GM21786 (cell line): ENCODE measurements around the gene FEZF1.

Experiments used
- ATAC-seq: cut with Tn5 transposase; IDR thresholded peaks from one replicate; pipeline ENCODE4 v1.9.1; 2021; ENCODE audit not compliant: unreplicated experiment

FEZF1 gene

DNA sequence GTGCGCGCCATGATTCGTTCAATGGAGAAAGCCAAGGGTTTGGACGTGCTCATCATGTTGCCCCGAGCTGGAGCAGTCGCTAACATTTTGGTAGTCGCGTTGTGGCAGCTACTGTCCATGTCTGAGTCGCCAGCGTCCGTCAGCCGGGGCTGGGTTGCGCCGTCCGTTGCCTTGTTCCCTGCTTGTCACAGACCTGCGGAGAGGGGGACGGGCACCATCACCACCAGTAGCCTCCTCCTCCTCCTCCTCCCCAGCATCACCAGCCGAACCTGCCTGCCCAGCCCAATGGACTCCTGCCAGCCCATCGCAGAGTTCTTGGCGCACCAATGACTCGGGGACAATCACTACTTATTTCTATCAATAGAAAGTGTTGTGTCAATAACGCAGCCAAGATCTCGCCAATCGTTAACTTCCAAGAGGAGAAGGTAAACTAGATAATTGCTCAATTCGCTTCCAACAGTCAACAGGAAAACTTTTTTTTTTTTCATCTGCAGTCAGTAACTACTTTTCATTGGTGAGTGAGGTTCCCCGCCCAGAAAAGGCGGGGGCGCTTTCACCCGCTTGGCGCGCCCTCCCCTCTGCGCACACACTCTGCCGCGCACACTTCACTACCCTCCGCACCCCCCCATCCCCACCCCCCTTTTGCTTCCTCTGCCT lies at the start of gene FEZF1:
Gene FEZF1, minus strand, starts transcription at position 432 of the 657 bp plus-strand sequence. Its CDS starts 313 bp downstream, at position 119.
- no peak for ATAC-seq

DNA sequence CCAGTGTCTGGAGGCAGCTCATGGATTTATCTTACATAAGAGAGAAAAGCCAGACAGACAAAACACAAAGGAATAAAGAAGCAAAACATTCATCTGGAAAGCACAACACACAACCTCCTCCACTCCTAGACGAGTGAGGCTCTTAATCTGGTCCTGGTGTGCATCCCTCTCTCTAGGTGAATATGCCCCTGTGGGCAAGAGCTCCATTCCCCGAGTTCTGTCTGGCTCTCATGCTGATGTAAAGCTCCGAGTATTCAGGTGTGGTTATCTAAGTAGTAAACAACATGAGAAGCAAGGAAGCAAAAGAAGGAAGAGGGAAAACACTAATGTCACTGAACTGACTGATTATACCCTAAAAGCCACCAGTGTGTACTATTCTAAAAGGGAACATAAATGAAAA lies 47.9 kb upstream of the FEZF1 start:
- no peak for ATAC-seq

DNA sequence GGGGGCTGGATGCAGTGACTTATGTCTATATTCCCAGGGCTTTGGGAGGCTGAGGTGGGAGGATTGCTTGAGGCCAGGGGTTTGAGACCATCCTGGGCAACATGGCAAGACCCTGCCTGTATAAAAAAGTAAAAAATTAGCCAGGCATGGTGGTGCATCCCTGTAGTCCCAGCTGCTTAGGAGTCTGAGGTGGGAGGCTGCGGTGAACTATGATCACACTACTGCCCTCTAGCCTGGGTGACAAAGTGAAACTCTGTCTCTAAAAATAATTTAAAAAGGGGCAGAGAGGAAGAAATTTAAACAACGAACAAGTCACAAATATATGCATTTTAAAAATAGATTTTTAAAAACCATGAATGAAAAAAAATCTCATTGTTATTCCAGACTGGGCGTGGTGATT lies 46.2 kb upstream of the FEZF1 start:
- ATAC-seq: no peak

DNA sequence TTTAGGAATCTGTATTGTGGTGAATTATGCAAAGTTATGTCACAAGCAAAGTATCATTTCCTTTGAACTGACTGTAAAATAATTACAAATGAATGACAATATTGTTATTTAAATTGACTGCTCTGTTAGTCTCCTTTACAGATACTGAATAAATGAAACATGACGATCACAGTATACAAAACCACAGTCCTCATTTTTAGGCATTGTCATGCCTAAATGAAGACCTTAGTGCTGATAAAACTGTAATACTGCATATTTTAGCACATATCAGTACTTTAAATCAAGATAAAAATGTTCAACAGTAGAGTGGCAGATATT lies 39.7 kb upstream of the FEZF1 start:
- no peak for ATAC-seq

DNA sequence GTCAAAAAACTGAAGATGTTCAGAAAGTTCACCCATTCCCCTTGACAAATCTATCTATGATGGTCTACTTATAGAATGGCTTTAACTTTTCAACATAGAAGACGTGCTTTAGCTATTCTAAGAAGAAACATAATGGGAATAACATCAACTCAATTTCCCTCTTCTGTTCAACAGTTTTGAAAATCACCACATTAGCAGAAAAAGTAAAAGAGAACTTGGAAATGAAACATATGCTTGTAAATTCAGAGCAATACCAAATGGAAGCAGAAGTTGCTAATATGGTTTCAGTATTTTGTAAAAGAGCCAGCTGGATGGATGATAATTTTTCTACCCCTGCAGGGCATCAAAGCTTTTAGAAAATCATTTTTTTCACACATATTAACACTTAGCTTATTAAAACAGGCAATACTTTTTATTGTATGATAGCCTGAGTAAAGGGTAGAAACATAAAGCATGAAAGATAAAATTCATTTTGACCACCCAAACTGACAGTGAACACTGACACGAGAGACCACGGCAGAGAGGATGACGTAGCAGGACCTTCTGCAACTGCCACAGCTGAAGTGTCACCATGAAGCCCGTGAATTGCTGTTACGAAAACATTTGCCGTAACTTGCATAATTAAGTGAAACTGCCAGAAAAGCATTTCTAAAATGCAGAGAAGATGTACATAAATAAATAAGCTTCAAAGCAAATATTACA lies 39.2 kb upstream of the FEZF1 start:
- ATAC-seq: no peak

DNA sequence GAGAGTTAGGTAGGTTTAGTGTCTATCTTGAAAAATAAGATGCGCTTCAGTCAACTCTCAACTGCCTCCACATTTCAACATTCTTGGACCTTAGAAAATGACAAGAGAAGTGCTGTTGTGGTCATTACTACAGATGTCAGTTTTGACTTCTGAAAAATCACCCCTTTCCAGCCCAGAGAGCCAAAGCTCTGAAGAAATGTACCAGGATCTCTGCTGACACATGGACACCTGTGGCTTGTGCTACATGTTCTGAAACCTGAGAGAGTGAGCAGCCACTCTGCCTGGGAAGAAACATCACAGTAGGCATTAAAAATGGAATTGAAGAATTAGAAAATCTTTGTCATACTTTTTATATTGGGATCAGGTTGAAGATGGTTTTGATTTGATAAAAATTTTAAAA lies 35.9 kb upstream of the FEZF1 start:
- no peak for ATAC-seq

DNA sequence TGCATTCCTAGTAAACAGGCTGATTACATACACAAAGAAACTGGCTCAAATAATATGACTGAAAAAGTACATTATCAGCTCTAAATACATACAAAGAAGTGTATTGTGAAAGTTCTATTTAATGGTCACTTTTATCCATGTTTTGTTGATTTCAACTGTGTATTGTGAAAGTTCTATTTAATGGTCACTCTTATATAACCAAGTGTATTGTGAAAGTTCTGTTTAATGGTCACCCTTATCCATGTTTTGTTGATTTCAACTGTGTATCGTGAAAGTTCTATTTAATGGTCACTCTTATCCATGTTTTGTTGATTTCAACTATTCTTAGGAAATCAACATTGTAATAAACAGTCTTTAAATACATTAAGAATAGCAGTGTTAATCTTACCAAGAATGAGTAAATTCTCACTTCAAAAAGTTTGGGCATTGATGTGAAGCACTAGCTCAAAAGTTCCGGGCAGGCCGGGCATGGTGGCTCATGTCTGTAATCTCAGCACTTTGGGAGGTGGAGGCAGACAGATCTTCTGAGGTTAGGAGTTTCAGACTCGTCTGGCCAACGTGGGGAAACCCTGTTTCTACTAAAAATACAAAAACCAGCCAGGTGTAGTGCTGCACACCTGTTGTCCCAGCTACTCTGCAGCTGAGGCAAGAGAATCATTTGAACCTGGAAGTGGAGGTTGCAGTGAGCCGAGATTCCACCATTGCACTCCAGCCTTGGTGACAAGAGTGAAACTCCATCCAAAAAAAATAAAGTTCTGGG lies 34.8 kb upstream of the FEZF1 start:
- ATAC-seq: no peak

DNA sequence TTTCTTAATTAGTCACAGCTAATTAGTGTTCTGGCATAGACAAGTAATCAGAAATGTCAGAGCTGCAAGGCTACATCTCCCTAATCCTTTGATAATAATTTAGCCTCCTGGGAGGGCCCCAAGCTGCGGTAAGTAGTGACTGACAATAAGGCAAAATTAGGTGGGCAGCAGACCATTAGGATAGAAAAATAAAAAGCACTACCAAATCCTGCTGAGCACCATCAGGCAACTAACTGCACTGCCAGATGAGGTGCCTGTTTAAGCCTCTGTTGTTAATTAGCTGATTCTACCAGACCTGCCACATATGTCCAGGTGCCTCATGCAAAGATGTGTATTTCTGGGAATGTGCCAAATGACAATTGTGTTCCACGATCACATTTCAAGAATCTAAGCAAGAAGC lies 32.5 kb upstream of the FEZF1 start:
- ATAC-seq: no peak

DNA sequence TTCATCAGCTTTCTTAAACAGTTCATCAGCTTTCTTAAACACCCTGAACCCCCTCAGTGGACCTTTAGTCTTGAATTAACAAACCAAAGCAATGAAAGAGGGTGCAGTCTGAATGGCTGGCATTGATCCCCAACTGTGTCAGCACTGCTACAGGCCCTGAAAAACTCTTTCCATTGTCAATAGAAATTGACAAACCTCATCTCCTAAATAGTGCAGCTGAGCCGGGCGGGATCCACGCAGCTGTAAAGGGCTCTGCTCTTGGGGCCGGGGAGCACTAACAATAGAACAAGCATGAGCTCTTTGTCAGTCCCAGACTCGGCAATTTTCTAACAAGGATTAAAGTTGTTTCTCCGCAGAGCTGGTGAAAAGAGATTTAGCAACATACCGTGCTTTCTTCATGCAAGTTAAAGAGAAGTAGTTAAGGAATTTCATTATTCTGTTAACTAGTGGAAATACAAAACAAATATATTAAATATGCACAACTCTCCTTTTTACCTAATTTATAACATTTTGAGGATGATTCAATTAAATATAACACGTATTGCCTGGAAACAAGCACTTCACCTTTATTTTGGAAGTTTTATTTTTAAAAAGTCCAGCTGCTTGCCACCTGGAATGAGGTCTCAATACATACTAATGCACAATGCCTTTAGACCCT lies 24.7 kb upstream of the FEZF1 start:
- no peak for ATAC-seq

DNA sequence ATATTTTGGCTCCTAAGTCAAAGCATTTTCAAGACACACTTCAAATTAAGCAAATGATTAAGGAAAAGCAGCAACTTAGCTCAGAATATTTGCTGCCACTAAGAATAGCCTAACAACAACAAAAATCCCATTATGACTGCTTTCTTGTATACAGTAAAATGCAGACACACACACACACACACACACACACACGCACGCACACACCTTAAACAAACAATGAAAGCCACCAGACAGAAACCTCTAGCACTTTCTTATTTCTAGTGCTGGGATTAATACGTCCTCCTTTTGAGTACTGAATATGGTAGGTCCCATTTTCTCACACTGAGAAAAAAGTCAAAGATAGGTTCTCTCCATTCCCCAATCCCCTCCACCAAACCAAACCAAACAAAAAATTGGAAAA lies 23.4 kb upstream of the FEZF1 start:
- ATAC-seq: no peak

DNA sequence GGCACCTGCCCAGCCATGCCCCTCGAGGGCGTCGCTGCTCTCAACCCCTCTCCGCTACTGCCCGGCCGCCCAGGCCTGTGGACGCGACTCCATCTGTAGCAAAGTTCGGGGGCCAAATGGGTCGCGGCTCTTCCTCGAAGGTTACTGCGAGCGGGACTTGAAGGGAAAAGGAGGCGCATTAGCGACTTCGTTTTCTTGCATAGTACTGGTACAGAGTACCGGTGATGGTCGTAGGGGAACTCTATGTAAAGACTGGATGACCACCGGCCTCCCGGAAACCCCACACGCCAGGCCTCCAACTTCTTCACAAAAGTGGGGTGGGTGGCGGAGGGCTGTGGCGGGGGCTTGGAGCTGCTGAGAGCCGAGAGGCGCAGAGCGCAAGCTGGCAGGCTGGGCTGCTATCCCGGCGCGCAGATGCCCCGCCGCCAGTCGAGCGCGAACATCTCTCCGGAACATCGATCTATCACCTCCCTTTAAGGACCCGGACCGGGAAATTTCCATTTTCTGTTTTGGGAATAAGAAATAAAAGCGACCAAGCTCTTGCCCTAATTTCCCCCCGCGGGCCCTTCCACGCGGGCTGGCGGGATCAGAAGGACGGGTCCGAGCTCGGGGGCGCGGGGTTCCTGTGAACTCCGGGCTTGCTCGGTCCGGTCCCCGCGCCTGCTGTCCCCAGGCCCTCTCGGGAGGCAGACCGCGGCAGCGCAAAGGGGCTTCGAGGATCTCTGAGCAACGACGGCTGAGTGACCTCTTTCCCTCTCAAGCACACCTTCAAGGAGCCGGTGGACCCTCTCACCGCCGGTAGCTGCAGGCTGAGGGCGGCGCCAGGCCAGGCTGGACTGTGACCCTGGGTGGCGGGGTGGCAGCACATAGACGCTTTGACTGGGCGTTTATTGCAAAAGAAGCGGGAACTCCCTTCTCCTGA lies 12.2 kb upstream of the FEZF1 start:
- ATAC-seq: no peak

DNA sequence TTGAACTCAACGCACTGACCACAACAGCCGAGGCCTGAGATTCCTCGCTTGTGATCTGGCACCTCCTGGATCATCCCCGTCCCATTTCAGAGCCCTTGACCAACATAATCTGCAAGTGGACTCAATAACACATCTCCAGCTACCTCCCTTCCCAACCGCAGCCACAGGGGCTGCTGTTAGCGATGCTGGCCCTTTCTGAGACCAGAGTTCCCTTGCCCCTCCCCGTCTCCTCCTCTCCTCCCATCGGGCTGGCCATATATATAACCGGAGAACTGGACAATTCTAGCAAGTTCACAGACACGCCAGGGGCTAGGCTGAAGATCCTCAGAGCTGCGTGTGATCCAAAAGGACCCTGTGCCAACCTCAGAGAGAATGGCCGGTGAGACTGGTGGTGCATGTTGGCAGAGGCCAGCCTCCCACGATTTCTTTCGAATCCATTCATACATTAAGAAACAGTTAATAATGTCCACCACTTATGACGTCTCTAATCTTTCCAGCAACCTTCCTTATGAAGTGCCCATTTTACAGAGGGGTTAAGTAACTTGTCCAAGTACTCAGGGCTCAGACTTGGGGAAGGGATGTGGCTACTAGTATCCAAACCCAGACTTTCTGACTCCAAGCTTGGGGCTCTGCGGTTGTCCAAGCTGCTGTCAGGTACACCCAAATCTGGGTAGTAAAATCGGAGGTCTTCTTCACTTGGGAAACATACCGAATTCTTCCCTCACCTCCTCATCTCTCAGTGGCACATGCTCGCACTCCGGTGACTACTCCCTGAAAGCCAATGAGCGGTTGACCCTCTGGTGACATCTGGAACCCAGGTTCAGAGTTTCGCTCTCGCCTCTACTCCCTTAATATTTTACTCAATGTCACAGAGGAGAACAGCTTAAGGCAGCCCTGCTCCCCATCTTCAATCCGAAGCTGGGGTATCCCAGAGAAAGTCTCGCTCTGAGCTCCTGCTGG lies 11.2 kb upstream of the FEZF1 start:
- ATAC-seq: no peak

DNA sequence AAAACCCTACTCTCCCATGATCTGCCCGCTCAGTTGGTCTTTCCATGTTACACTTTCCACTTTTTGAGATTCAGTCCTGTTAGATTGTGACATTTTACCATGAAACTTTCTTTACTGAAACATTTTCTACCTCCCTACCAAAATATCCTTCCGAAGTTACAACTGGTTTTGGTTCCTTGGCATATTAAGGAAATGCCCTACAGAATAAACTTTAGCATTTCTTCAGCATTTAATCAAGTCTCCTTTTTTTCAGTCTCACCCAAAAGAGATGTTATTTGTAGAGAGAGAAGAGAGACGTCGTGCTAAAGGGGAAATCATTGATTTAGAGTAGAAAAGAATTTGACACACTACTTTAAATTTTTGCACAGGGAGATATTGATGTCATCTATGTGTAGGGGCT lies 9.7 kb upstream of the FEZF1 start:
- ATAC-seq: no peak

DNA sequence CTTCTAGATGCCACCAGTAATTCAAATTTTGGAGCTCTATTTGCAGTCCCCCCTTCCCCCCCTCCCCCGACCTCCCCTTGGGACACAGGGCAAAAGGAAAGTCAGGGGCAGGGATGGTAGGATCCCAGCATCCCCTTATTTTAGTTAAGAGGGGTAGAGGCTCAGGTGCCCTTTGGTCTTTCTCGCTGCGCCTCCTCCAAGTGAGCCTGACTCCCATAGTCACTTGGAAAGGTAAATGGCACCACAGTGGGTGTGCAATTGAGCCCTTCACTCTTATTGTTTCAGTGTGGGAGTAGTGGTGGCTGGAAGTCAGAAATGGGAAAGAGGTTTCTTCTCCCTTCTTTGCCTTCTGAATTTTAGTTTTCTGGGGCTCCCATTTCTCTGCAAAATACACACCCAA lies 8.2 kb upstream of the FEZF1 start:
- ATAC-seq: no peak

DNA sequence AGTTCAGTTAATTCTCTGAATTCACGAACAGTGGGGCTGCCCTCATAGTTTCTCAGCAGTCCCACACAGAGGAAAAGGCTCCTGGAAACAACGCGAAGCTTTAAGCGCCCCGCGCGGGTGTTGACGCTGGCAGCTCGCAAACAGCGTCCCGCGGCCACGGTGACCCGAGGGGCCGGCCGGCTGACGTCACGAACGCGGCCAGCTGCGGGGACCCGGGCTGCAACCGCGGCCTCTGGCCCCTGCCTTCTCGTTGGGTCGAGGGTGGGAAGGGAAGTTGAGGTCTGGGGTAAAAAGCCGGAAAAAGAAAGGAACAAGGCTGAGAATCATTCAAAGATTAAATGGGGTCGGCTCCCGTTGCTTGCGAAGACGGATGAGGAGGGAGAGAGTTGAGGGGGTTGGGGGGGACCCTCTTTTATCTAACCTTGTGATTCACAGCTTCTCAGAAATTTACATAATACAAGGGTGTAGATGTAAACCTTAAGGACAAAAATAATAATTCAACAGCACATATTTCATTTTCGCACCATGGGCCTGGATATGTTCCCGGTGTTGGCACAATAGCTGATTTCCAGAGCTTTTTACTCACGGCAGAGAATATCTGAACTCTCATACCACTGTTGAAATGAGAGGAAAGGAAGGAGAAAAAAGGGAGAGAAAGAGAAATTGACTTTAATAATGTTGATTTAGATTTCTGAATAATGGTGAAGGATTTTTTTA lies 7.3 kb upstream of the FEZF1 start:
- ATAC-seq: no peak

DNA sequence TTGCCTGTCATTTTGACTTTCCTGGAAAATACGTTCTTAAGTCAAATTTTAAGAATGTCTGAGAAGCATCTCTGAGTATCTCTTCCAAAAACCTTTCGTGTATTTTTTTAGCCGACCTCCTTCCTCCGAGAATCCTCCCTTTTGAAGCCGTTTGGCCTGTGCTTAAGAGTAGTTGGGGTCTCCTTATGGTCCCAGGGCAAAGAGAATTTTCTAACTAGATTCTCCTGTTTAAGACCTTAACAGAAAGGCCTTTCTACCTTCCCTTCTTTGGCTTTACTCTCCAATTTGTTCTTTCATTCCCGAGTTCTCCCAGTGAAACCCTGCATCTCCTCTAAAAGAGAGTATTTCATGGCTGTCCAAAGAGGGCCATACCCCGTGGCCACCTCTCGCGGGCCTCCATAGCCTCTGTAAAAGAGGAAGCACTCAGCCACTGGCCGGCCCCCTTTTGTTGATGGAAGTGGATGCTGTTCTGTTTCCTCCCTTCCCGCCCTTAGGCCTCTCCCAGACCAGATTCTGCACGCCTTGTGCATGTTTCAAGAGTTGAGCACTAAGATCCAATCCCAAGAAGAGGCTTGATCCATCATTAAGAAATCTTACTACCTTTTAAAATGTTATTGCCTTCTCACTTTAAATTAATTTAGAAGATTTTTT lies 6.6 kb upstream of the FEZF1 start:
- no peak for ATAC-seq

DNA sequence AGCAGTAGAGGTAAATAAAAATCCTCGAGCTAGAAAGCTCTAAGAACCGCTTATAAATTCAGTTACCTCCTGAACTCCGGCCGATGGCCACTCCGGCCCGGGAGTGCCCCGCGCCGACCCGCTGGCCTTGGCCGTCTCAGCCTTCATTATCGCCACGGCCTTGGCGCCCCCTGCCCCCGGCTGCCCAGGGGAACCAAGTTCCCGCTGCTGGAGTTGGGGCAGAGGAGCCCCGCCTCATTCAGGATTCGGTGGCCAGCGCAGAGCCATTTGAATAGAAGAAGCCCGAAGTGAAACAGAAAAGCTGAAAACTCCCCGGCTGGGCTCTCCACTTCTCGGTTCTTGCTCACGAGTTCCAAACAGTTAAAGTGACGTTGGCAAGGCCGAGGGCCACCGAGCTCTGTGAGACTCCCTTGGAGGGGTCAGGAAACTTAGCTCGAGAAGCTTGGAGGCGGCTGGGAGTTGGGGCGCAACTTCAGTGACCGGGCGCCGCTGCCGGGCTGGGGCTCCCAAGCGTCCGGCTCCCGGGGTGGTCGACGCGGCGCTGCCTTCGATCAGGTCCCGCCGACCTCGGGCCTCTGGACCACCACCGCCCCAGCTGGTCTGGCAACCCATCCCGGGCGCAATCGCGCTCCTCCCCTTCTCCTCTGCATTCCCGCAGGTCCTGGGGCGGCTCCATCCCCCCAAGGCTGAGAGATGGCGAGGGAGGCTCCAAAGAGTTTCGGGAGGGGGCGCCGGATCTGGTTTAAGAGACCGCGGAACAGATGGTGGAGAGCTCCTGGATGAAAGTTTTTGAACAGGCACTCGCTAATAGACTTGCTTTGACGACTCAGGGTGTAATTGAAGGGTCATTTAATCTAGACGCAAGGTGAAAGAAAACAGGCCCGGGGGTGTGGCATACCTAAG lies 5.8 kb upstream of the FEZF1 start:
- ATAC-seq: peak; percentile 78
